ENCODE results near the gene TSC22D1.
"Not testable (repeated sequence)": the region's sequence is repeated elsewhere in the genome, so short reads cannot be mapped to it uniquely, and the experiment has no call there.

Gene TSC22D1

DNA sequence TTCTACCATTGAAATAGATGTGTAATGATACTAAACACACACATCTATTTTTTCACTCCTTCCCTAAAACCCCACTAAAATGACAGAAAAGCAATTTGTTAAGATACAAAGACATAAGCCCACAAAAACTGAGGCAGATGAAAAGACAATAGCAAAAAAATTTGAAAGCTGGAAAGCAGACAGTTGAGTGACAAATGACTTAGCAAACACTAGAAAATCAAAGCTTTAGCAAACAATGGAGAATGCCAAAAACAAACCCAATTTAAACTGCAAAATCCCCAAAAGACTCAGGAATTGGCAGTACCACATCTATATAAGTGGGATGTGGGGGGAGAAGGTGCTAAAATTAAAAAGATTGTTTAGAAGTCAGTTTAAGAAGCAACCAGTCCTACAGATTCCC lies 9.5 kb downstream of the TSC22D1 start:
- no peak for DNase-seq

DNA sequence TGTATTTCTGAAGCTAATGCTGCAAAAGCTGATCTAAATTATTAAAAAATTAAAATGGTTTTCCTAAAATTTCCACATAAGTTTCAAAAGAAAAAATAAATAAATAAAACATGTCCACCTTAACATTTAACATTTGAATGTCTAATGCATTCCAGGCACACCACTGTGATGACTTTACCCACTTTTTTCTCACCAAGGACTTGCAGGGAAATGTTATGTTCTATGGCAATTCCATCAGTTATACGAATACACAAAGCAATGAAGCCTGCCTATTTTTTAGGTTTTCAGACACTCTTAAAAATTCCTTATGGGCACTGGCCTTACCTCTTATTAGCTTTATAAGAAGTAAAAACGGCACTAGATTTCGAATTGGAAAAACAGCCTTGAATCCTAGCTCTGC lies 10.2 kb downstream of the TSC22D1 start:
- no peak for DNase-seq

DNA sequence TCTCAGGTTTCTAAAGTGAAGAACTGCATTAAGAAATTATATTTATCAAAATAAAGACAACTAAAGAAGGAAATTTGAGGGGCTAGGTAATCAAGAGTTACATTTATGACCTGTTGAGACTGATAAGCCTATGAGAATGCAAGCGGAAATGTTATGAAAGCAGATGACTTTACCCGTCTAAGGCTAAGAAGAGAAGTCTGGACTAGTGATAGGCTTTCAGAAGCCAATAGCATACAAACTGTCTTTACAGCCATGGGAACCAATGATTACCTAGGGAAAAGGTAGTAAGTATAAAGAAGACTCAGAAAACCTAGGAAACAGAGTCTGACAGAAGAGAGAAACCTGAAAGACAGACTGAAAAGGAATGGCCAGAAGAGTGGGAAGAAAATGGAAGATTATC lies 11.2 kb downstream of the TSC22D1 start:
- no peak for DNase-seq

DNA sequence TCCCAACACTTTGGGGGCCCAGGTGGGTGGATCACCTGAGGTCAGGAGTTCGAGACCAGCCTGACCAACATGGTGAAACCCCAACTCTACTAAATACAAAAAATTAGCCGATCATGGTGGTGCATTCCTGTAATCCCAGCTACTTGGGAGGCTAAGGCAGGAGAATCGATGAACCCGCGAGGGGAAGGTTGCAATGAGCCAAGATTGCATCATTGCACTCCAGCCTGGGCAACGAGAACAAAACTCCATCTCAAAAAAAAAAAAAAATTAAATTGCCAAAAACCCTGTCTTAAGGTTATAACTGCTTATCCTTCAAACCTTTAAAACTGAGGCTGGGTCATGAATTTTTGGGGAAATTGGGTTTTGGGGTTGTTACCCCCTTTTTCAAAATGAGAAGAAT lies 13.3 kb downstream of the TSC22D1 start:
- not testable (repeated sequence) for DNase-seq

DNA sequence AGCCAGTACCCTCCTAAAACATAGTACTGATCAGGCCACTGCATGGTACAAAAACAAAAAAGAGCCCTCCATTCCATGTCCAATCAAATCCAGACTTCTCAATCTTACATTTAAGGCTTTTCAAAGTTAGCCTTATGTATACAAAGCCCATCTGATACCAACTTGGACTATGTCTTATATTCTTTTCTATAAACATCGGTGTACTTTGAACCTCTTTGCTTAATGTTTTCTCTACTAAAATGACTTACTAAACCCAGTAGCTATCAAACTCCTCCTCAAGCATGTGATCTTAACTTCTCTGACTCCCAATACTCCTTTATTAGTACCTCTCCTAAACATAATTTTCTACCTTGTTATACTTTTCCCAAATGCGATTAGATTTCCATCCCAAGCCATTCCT lies 14.8 kb downstream of the TSC22D1 start:
- DNase-seq = no peak

DNA sequence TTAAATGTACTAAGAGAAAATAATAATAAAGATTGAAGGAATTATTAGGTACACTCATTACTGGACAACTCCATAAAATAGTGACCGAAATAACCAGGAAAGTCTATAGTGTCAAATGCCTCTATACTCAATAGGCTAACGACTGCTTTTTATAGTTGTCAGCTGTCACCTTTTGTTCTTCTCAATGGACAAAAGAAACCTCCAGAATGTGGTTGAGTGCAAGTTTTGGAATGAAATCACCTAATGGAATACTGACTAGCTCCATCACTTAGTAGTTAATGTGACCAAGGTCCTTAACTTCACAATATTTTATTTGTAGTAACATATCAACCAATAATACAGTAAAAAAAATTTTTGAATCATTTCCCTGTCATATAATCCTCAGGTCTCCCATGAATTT lies 18.1 kb downstream of the TSC22D1 start:
- no peak for DNase-seq

DNA sequence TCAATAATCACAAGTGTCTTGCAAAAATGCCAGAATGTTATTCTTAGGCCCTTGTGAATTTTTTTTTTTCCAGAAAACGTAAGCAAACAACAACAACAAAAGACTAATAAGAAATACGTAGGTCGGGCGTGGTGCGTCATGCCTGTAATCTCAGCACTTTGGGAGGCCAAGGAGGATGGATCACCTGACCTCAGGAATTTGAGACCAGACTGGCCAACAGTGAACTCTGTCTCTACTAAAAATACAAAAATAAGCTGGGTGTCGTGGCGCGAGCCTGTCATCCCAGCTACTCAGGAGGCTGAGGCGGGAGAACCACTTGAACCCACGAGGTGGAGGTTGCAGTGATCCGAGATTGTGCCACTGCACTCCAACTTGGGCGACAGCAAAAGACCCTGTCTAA lies 20.9 kb downstream of the TSC22D1 start:
- no peak for DNase-seq

DNA sequence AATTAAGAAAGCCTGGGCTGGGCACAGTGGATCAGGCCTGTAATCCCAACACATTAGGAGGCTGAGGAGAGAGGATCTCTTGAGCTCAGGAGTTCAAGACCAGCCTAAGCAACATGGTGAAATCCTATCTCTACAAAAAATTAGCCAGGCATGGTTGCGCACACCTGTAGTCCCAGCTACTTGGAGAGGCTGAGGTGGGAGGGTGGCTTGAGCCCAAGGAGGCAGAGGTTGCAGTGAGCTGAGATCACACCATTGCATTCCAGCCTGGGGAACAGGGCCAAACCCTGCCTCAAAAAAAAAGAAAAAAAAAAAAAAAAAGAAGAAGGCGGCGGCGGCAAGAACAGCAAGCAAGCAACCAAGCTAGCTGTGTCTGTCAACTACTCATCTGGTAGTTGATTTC lies 26.7 kb downstream of the TSC22D1 start:
- DNase-seq = no peak

DNA sequence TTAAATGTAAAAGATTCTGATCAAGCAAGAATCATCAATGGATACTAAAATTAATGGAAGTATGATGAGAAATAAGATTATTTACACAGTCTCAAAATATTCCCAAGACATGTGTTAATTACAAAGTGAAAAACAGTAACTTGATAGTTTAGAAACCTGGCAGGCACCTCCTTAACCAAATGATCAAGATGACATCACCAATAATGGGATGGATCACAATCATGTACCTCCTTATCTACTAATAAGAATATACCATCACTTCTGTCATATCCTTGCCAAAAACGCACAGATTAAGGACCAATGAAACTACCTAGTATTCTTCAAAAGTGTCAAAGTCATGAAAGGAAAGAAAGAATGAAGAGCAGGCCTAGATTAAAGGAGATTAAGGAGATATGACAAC lies 30.0 kb downstream of the TSC22D1 start:
- DNase-seq = no peak

DNA sequence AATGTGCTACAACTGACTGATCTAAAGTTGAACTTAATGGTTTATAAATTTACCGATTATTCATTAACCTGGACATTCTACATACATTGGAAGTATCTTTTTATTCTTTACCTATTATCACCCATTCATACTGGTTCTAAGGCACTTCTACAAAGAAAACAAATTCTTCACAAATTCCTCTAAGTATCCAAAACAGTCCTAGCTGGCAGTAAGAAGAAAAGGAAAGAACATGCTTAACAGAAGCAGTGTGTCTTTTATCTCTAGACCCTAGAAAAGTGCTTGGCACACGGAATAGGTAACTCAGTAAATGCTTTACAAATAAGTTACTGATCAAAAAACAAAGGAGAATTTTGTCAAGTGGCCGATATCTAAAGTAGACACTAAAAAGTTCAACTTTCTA lies 32.8 kb downstream of the TSC22D1 start:
- no peak for DNase-seq

DNA sequence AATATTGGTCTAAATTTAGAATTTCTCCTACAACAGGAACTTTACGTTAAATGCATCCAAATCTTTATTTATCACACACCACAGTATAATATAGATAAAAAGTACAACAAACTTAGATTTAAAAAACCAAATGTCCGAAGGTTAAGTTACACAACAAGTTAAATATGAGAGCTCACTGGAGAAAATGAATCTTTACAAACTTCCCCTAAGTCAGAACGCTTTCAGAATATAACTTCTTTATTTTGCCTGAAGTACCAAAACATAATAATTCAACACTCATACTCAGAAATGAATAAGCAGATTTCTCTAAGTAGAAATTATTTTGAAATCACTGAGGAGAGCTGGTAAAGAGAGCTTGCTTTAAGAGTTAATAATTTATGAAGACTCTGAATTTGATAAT lies 33.8 kb downstream of the TSC22D1 start:
- no peak for DNase-seq

DNA sequence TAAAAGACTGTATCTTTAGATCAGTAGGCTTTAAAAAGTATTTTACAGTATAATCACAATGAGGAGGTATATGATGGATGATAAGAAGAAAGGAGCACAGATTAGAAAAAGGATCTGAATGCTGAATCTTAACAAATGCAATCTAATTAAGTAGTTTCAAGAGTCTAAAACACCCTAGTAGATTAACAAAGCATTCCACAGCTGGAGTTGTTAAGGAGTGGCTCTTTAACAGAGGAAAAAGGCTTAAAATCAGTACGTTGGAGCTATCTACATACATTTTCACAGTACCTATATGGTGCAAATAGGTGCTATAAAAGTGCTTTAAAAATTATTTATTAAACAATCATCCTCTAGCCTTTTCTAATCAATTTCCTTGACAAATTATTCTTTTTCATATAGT lies 34.5 kb downstream of the TSC22D1 start:
- DNase-seq = no peak

DNA sequence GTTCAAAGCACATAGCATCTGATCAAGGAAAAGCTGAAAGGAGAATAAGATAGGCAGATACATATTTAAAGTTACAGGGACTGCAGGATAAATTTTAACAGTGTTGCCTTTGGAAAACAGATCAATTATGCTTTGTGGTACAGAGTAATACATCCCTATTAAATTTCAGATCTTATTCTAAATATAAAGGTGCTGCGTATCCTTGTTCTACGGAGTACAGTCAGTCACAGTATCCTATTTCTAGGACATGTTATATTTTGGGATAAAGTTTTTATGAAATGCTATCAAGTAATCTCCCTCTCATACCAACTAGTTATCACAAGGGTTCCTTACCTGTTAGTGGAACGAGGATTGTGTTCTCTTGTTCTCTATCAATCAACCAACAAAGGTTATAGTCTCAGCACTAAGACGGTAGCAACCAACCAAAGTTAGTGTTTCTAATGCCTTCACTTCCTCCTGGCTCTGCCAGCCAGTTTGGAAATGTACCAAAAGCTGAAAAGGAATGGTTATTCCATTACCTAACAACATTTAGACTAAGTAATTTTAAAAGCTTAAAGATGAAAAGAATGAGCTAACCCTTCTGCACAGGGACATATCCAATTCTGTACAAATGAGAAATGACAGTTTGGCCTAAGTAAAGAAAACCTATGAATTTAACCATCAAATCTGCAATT lies 35.2 kb downstream of the TSC22D1 start:
- no peak for DNase-seq

DNA sequence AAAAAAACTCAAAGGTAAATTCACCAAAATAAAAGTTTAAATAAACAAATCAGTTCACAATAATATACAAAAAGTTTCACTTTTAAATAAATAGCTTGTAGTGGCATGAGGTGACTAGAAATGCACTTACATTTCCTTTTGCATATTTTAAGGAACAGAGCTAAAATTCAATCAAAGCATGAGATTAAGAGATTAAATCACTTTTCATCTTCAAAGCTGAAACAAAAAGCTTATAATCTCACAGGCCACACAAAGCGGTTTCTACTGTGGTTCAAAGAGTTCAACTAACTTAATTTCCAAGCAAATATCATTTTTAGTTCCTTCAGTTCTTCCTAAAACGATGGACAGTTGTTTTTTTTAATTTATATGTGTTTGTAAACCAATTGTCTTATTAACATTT lies 38.9 kb downstream of the TSC22D1 start:
- no peak for DNase-seq

DNA sequence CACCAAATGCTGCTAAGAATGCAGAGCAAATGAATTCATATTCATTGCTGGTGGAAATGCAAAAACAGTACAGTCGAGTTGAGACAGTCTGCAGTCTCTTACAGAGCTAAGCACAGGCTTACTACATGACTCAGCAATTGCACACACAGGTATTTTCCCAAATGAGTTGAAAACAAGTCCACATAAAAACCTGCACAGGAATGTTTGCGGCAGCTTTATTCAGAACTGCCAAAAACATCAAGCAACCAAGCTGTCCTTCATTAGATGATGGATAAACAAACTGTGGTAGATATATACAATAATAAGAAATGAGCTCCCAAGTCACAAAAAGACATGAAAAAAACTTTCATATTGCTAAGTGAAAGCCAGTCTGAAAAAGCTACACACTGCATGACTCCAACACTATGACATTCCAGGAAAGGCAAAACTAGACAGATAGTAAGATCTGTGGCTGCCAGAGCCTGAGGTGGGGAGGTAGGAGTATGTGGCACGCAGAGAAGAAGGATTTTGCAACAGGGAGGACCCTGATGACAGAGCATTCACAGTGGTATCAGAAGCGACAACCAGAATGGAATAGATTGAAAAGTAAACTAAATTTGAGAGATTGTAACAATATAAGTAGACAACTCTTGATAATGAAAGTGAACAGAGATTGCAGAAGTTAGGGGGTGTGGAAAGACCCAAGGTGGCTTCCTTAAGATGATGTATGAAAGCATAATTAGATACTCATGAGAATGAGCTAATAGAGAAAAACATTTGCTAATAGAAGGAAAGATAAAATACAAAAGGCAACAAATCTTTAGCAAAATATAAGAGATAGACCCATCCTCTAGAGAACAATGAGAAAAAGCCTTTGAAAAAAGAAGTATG lies 52.7 kb downstream of the TSC22D1 start:
- DNase-seq = peak; percentile 8 to 9

DNA sequence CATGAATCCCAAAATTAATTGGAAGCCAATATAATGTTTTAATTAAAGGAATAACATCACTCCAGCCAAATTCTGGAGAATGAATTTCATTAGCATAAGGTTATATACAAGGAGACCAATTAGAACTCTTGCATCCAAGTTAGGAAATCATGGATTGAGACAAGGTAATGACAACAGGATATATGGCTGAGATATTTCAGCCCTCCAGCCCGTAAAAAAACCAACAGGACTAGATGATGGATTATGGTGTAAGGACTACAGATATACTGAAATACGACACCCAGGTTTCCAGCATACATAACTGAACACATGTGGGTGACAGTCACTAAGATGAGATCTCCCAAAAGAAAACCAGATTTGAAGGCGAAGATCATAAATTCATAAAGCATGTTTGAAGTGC lies 56.5 kb downstream of the TSC22D1 start:
- DNase-seq = no peak

DNA sequence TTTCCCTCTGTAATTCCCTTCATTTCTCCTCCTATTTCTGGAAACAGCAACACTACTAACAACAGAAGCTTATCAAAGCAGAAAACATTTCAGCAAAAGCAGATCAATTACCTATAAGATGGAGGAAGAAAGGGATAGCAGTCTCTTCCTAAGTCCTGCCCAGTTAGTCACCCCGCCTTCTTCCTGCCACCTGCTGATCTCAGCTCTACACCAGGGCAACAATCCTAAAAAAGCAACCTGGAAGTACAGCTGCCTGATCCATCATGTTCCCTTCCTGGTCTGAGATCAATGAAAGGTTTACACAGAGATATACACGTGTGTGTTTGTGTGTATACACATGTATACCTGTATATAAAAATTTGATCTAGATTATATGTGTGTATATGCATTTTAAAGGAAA lies 59.4 kb downstream of the TSC22D1 start:
- DNase-seq = no peak

DNA sequence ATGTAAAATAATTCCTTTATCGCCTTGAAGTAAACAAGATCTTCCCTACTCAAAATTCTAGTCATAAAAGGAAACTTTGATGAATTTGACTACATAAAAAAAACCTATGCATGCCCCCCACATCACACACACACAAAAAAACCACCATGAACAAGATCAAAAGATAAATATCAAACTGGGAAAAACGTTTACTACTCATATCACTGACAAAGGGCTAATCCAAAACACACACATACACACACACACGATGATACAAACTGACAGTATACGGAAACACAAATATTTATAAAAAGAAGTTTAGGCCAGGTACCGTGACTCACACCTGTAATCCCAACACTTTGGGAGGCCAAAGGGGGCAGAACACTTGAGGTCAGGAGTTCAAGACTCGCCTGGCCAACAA lies 61.9 kb downstream of the TSC22D1 start:
- DNase-seq = no peak

DNA sequence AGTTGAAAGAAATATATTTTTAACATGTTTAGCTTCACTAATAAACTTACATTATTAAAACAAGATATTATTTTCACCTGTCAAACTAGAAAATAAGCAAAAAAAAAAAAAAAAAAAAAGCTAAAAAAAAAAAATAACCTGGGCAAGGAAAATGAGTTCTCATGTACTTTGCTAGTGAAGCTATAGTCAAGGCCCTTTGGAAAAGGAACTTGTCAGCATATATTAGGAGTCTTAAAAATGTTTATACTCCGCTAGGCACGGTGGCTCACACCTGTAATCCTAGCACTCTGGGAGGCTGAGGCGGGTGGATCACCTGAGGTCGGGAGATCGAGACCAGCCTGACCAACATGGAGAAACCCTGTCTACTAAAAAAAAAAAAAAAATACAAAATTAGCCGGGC lies 66.3 kb downstream of the TSC22D1 start:
- DNase-seq = not testable (repeated sequence)

DNA sequence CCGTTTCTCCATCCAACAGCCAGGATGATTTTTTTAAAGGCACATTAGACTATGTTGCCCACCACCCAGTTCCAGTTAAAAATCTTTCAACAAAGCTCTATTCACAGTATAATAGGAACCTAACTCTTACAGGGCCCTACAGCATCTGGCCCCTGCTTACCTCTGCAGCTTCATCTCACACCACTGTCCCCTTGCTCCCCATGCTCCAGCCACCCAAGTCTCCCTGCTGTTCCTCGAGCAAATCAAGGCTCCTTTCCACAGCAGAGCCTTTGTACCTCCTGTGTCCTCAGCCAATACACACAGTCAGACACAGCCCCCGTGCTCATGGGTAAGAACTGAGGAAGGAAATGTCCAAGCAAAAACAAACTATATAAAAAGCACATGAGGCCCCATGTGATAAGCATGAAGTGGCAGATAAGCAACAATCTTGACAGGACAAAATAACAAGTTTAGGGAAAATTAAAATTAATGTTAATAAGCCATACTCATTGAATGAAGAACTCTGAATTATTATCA lies 67.5 kb downstream of the TSC22D1 start:
- no peak for DNase-seq

DNA sequence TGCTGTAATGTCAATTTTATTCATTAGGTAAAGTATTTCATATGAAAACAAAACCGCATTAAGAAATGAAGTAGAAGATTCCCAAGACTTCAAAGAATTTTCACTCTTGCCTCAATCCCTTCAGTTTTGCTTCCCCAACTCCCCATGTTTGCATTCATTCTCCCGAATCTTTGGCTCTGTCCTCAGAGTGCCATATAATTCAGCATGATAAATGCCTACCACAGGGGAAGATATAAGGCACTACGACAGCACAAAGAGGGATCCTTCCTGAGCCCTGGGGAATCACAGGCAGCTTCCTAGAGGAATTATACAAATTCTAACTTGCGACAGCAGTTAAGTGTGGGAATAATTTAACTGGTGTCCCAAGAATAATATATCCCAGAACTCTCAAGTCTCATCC lies 68.5 kb downstream of the TSC22D1 start:
- DNase-seq = no peak

DNA sequence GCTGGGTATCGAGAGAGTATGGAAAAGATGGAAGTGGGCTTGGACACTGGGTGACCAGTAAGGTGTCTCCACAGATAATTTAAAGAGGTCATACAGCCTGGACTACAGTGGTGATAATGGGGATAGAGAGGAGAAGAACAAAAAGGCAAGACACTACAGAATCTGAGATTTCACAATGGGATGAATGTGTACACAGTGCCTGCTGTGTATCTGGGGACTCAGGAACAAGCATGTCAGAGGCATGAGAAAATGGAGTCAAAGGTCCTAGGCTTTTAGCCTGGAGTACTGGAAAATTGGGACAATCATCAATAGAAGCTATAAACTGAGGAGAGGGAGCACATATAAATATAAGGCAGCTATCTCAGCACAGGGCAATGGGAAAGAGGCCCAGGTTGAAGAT lies 69.4 kb downstream of the TSC22D1 start:
- no peak for DNase-seq

DNA sequence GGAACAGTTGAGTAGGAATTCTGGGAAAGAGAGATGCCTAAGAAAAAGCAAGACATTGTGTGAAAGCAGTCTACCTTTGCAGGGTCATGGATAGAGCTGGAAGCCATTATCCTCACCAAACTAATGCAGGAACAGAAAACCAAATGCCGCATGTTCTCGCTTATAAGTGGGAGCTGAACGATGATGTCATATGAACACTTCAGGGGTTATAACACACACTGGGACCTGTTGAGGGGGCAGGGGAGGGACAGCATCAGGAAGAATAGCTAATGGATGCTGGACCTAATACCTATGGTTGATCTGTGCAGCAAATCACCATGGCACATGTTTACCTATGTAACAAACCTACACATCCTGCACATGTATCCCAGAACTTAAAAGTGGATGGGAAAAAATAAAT lies 69.9 kb downstream of the TSC22D1 start:
- no peak for DNase-seq

DNA sequence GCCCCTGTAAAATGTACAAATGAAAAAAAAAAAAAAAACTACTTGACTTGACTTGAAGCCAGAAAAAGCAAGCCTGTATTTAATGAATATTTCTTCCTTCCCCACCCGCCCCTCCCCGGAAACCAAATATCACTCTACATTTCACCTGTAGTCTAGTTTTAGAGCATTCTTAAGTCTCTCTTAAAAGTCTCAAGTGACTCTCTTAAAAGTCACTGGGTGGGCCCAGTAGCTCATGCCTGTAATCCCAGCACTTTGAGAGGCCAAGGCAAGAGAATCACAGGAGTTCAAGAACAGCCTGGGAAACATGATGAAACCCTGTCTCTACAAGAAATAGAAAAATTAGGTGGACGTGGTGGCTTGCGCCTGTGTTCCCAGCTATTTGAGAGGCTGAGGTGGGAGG lies 72.0 kb downstream of the TSC22D1 start:
- DNase-seq = no peak

DNA sequence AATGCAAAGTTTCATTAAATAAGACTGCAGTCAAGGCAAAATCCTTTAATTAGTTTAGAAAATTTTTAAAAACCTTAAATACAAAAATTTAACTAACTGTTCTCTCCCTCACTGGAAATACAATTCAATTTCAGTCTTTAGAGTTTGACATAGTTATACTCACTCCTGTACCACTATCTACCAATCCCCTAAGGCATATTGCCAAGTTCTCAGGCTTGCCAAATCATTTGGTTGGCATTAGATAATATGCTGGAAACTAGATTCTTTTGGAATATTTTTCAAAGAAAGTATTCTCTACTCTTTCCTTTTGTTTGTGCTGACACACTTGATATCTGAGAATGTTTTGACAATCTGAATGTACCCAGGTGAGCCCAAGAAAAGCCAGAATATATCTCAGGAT lies 77.2 kb downstream of the TSC22D1 start:
- DNase-seq = no peak

Measured in NCI-H526 (cell line).